Measurements from ENCODE around the gene C11orf16.
A peak's percentile ranks its signal among the peaks of the same experiment; 100 is the strongest.
"Not testable (repeated sequence)": the region's sequence is repeated elsewhere in the genome, so short reads cannot be mapped to it uniquely, and the experiment has no call there.

The C11orf16 gene, protein sequence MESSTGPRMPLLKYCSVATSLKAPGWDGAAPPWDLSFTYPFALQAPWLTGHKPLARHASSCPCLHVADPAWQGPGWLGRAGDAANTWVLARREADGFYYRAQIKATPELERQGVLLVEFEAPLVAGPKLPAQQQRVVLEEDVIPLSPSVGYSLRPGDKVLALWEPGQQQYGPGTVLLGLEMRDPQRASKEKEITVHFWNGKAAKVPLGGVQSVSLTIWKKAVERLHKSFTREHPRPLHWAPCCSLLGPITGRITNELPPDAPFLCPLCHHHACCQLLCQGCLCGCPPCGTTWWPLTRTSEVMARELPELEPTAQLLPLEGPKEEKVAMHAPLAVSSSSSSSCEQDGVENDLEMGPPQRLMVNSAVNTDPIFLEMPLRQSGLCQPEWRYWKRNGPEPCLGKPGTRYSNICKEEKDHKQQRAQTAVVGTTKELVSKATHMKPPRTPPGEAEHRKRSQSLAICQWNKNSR
- 0 reads per million in 4 donors for total RNA-seq

- no peak for DNase-seq
Observed at GRCh38 chr11:8932564-8933180, at the start of gene C11orf16. TSS of gene C11orf16 (minus strand) at chr11:8932947. CDS start at chr11:8932308, 639 bp downstream.

- no peak for DNase-seq
Observed at GRCh38 chr11:8980485-8980884, 47.7 kb upstream of the C11orf16 start.

- not testable (repeated sequence) for DNase-seq
Observed at GRCh38 chr11:8979365-8979764, 46.6 kb upstream of the C11orf16 start.

DNA sequence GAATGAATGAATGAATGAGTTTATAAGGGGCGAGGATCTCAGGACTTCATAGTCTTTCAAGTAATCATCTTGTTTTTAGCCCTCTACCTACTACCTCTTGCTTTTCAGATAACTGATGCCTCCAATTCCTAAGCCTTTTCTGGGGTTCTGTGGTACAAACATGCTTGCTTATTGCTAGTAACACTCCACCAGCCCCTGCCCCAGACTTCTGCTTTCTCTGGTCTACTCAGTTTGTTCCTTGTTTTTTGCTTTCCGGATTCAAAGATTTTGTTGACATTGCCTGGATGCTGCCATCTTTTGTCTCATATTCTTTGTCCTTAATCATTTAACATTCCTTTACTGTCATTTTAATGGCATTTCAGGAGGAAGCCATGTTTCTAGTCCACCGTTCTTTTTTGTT lies 40.4 kb upstream of the C11orf16 start:
- DNase-seq: no peak

DNA sequence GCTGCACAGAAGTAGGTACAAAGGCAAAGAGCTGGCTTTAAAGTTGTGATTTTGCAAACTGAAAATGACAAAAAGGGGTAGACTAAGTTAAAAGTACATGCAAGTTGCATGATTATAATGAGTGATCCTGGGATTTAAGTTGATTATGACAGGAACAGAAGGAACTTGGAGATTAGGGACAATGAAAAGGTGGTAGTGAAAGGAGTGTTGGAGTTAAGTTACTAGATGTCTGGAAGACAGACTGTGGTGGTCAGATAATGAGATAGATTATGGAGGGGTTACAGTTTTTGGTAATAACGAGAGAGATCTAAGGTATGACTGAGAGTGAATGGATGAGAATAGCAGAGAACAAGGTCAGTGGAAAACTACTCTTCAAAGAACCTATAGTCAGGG lies 39.2 kb upstream of the C11orf16 start:
- DNase-seq: no peak

DNA sequence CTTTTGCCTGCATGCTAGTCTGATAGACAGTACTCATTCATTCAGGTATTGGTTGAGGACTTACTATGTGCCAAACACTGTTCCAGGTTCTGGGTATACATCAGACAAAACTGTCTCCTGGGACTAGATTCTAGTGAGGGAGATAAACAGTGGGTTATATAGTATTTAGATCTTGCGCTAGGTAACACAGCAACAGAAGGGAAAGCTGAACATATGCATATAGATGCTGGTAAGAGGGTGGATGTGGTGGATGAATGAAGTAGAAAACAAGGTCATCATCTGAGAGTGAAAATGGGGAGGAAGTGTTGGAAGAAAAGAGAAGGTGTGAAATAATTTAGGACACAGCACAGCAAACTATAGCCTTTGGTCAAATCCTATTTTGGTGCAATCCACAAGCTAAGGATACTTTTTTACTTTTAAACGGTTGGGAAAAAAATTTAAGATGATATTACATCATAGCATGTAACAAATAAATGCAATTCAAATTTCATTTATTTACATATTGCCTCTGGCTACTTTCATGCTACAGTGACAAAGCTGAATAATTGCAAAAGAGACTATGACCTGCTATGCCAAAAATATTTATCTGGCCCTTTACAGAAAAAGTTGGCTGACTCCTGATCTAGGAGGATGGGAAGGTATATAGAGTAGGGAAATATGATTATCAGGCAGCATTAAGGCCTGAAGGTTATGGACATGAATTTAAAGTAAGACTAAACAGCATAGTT lies 38.6 kb upstream of the C11orf16 start:
- DNase-seq: no peak

DNA sequence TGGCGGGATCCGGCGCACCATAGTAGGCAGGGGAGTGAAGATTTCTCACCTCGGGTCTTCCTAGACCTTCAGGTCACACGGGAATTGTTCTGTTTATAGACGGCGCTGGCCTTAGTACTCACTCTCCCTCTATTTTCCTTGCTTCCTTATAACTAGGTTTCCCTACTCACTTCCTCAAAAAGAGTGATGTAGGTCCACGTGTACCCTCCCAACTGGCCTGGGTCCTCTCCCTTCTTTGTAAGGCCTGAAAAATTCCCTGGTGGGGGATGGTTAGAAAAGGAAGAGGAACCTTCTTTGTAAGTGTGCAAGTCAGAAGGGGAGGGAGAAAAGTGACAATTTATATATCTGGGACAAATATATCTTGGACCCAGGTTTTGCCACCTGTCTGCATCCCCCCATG lies 34.4 kb upstream of the C11orf16 start:
- DNase-seq: no peak

DNA sequence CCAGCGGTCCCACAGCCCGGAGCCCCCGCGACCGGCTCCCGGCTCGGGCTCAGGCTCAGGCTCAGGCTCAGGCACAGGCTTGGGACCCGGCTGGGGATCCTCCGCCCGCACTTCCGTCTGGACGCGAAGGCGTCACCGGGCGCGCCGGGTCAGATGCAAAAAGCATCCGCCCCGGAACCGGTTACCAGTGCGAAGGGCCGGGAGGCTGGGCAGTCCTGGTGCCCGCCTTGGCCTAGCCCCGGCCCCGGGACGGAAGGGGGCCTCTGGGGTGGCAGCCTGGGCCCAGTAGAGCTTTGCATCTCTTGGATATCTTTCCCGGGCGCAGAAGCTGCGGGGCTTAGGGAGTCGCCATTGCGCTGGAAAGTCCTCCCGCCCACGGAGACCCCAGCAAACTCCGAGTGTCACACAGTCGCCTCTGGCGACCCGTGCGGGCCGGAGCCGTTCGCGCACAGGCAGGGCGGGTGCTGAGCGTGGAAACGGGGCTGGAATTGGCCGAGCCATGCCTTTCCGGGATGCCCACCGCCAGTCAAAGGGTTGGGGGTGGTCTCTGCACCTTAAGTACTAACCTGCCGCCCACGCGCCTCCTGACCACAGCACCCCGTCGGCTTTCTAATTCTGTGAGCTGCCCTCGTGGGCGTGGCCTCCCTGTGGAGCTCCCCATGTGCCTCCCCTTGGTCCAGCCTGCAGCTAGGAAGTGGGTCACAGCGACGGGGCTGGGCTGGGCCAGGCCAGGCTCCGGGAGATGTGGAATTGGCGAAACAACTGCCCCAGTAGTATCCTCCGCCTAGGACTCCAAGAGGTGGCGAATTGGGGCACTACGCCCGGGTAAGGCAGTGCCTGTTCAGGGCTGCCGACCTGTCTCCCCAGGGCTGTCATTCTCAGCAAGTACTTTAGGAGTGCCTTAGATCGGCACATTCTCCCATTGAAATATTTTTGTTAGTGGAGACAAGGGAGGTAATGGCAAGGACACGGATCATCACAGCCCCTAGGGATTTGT lies 31.9 kb upstream of the C11orf16 start, which contains the start of gene TMEM9B:
Gene TMEM9B (minus strand): TSS at position 119 of the 997 bp plus-strand sequence. CDS start 129 bp downstream, outside the sequence.
- DNase-seq: peak; percentile 44 to 91 (median 58)

- peak; percentile 51 to 87 (median 65) for DNase-seq
Observed at GRCh38 chr11:8963569-8964323, 31.0 kb upstream of the C11orf16 start.

GRCh38 chr11:8962841-8963240 lies 30.1 kb upstream of the C11orf16 start:
- no peak for DNase-seq

GRCh38 chr11:8961401-8961800 lies 28.7 kb upstream of the C11orf16 start:
- no peak for DNase-seq

DNA sequence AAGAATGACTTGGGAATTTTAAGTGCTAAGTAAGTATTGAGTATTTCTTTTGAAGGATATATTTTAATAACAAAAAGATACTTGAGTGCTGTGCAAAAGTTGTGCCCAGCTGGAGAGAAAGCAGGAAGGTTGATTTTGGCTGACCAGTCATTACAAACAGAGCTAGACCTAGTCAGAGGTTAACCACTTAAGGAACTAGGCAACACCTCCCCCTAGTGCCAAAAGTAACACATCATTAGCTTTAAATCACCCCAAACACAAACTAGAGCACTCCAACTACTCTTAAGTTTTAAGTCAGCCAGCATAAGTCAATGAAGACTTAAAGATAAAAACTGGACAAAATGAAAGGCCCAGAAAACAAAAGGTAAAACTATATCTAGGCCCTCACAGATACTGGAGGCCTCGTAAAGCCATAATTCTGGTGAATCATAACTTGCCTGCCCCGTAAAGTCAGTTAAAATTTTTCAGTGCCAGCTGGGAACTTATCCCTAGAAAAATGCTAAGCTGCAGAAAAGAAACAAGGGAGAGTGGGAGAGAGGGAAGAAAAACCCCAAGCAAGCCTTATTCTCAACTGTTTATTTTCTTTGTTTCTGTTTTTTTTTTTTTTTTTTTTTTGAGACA lies 26.9 kb upstream of the C11orf16 start:
- peak in 1 of 5 donors; percentile 73 for DNase-seq

- DNase-seq: peak in 1 of 5 donors; percentile 25
Observed at GRCh38 chr11:8956860-8957259, 24.1 kb upstream of the C11orf16 start.

DNA sequence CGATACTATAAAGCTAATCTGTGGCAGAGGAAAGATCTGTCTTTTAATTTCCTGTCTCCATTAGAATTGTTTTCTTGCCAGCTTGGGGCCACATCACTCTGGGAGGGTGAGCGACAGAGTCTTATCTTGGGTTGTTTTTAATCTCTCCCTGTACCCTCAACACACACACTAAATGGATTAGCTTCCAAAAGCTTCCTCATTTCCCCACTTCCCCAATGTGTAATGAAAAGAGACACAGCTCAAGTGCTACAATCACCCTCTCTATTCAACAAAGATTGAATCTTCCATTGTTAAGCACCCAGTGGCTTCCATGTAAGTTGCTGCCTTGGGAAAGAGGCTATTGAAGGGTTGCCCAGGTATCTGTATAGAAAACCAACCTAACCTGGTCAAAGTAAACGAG lies 16.1 kb upstream of the C11orf16 start:
- no peak for DNase-seq

DNA sequence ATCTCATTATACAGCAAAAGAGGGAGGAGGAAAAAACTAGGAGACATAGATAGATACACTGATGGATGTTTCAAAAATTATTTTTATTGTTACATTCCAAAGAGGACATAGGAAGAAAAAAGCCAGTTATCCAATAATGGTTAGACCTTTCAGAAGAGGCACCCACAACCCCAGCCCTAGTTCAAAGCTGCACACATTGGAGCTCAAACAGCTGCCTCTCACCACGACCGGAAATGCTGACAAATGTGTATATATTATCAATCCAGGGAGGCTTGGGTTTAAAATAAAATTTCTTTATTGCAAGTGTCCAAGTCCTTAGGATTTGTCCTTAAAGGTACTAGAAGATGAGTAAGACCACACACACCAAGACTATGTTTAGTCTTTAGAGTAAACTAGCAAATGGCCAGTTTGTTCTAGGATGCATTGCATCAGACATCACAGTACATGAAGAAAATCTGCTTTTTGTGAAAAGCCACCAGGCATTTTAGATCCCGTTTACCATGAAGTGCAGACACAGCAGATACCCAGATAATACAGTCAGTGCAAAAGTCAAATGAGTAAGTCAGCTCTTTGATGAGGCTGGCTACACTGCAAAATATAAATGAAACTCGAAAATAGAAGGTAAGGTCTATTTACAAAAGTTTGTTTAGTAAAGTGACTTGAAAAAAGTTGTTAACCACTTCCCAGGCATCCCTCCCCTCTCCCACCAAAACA lies 14.6 kb upstream of the C11orf16 start:
- peak in 1 of 5 donors; percentile 11 for DNase-seq

- DNase-seq: no peak
Observed at GRCh38 chr11:8942518-8943066, 9.8 kb upstream of the C11orf16 start, which contains the start of gene ASCL3. TSS of gene ASCL3 (minus strand) at chr11:8943016. CDS start at chr11:8938161, 4,855 bp downstream.

DNA sequence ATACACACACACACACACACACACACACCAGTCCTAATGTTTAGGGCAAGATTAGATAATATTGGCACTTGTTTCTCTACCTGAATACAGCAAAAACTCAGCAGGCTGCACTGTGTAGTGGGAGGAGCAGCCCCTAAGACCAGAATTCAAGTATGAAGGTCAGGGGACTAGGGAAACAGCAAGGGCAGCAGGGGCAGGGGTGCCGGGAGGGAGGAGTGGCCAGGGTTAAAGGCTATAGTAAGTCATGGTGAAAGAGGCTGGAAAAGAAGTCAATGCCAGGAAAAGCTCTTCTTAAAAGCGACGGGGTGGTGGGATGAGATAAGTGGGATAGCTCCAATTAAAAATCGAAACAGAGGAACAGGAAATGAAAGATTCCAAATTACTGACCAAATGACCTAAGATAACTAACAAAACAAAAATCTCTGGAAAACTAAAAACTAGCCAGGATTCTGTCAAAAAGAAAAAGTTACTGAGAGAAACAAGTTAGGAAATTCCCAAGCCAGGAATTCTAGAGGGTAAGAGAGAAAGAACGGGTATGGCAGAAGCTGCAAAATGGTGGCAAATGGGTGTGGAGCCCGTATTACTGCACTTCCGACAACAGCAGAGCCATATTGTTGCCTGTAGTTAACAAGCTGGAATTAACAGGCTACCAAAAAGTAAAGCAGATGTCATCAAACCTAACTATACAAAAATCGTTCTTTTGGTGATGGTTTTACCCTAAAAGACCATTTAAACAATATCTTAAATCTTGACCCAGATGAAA lies 8.8 kb upstream of the C11orf16 start:
- no peak for DNase-seq

- DNase-seq: no peak
Observed at GRCh38 chr11:8937659-8938058, 4.9 kb upstream of the C11orf16 start.

DNA sequence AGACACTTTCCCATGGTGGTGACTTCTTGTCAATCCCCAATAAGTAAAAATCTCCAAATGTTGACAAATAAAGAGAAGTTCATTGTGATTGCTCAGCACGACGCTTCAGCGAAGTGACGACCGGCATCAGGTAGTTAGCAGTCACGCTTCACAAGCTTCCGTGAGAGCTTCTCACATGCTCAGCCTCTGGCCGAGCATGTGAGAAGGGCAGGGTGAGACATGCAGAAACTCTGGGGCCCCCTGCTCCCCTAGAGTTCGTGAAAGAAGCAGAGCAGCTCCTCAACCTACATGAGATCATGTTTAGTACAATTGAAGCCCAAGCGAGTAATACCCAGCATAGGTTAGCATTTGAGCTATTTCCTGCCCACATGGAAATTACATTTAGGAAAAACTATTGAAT lies 4.4 kb upstream of the C11orf16 start:
- DNase-seq: no peak

Data from T-helper 1 cell (primary cell).